CD4-positive, alpha-beta T cell treated with Interleukin-15 for 1 hour (primary cell): ENCODE results near the gene DEFB126.
"Not testable (repeated sequence)": the region's sequence is repeated elsewhere in the genome, so short reads cannot be mapped to it uniquely, and the experiment has no call there.

Experiments
- DNase-seq: peaks from one replicate; pipeline ENCODE4 v3.0.0-alpha.2; 2020

DEFB126 gene

GRCh38 chr20:142290-142689 lies at the start of gene DEFB126:
DEFB126 (plus strand) TSS chr20:142590; CDS start chr20:142629, 39 bp downstream.
- no peak for DNase-seq

GRCh38 chr20:93641-94040 lies 48.7 kb upstream of the DEFB126 start:
- DNase-seq = no peak

DNA sequence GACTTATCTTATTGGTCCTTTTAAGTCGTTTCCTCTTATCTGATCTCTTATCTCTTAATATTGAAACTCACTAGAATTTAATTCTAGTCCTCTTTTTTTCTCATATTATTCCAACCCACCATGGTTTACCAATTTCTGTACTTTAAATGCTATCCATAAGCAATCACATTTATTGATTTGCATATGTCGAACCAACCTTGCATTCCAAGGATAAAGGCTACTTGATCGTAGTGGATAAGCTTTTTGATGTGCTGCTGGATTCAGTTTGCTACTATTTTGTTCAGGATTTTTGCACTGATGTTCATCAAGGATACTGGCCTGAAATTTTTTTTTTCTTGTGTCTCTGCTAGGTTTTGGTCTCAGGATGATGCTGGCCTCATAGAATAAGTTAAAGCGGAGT lies 47.2 kb upstream of the DEFB126 start:
- no peak for DNase-seq

- DNase-seq = not testable (repeated sequence)
Observed at GRCh38 chr20:97691-98090, 44.7 kb upstream of the DEFB126 start.

GRCh38 chr20:101975-102374 lies 40.4 kb upstream of the DEFB126 start:
- DNase-seq = no peak

GRCh38 chr20:103456-103855 lies 38.9 kb upstream of the DEFB126 start:
- DNase-seq = no peak

GRCh38 chr20:112396-112795 lies 30.0 kb upstream of the DEFB126 start:
- no peak for DNase-seq

DNA sequence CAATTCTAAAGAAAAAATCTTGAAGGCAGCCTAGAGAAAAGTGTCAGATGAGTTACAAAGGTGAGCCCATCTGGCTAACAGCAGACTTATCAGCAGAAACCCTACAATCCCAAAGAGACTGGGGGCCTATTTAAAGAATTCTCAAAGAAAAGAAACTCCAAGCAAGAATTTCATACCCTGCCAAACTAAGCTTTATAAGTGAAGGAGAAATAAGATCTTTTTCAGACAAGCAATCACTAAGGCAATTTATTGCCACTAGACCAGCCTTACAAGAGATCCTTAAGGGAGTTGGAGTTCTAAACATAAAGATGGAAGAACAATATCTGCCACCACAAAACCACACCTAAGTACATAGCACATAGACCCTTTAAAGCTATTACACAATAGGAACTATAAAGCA lies 24.9 kb upstream of the DEFB126 start:
- no peak for DNase-seq

DNA sequence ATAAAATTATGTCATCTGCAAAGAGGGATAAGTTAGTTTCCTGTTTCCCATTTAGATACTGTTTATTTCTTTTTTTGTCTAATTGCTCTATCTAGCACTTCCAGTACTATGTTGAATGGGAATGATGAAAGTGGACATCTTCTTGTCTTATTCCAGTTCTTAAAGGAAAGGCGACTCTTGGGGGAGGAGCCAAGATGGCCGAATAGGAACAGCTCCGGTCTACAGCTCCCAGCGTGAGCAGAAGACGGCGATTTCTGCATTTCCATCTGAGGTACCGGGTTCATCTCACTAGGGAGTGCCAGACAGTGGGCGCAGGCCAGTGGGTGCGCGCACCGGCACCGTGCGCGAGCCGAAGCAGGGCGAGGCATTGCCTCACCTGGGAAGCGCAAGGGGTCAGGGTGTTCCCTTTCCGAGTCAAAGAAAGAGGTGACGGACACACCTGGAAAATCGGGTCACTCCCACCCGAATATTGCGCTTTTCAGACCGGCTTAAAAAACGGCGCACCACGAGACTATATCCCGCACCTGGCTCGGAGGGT lies 12.5 kb upstream of the DEFB126 start:
- DNase-seq = not testable (repeated sequence)

DNA sequence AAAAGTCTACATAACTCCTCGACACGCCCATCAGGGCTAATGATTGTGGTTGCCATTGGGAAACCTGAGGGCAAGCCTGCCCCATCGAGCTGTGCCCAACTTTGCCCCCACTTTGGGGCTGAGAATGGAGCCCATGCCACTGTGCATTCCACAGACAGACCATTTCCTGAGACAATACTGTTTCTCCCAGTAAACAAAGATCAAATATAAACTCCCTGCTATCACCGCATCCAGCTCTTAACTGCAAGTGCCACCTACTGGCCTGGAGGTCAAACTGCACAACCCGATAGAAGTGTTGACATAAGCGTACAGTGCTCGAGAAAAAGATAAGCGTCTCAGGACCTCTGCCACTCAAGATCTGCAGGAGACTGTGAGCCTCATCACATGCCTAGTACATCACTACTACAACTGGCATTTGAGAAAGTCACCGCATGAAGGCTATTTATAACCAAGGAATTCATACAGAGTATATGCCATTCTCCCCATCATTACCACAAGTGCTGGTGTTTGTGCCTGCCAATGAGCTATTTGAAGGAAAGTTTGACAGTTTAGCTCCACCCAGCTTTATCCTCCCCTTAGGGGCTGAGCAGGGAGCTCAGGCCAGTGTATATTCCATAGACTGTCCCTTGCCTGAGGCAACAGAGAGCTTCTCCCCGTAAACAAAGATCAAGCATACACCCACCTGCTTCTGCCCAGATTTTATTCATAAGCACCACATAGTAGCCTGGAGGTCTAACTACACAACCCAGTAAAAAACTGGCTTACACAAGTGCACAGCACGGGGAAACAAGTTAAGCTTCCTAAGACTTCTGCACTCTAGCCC lies 4.5 kb upstream of the DEFB126 start:
- DNase-seq = no peak

- DNase-seq = no peak
Observed at GRCh38 chr20:145877-146276, 3.5 kb downstream of the DEFB126 start.

GRCh38 chr20:152131-152530 lies 9.7 kb downstream of the DEFB126 start:
- DNase-seq = no peak

- no peak for DNase-seq
Observed at GRCh38 chr20:157154-157553, 14.8 kb downstream of the DEFB126 start, which contains the start of gene DEFB127. DEFB127 (plus strand) TSS chr20:157454; CDS start chr20:157545, 91 bp downstream.

- DNase-seq = no peak
Observed at GRCh38 chr20:164618-165017, 22.2 kb downstream of the DEFB126 start.

DNA sequence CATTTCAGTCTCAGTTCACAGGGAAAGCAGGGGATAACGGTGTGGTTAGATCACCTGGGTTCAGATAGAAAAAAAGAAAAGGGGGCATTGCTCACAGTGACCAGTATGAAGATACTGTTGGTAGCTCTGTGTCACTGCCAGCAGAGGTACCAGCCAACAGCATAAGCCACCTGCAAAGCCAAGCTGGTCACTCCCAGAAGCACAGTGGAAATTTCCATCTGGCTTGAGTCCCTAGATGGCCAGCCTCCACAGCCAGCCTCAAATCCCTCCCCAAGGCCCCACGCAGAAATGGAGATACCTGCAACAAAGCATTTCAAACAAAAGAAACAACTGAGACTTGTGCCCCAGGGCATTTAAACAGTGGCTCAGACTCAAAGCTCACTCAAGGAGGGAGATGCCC lies 26.5 kb downstream of the DEFB126 start:
- DNase-seq = no peak

DNA sequence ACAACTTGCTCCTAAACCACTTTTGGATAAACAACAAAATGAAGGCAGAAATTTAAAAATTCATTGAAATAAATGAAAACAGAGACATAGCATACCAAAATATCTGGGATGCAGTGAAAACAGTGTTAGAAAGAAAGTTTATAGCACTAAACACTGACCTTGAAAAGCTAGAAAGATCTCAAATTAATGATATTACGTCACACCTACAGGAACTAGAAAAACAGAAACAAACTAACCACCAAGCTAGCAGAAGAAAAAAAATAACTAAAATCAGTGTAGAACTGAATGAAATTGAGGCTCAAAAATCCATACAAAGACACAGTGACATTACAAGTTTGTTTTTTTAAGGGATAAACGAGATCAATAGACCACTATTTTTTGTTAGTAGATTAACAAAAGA lies 41.9 kb downstream of the DEFB126 start:
- no peak for DNase-seq

- DNase-seq = no peak
Observed at GRCh38 chr20:187733-188132, 45.3 kb downstream of the DEFB126 start.

DNA sequence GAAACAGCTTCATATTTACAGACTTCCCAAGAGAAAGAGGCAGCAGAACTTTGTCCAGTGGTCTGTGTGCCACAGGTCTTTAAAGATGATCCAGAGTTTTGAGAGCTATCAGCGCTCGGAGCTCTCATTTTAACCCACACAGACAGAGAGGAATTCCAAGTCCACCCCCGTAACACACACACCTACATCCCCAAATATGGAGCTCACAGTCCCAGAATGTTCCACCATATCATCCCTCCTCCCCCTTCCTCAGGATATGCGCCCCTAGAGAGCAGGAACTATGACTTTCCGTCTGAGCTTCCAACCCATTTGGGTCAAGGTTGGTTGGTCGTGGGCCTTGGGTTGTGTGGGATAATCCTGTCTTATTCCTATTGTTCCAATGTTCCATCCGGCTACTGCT lies 47.2 kb downstream of the DEFB126 start, which contains the start of gene DEFB128:
TSS of gene DEFB128 (minus strand) at position 101 of the 400 bp plus-strand sequence. CDS start at position 13, 88 bp downstream.
- DNase-seq = no peak
